ENCODE data around the gene MYPN. TPM values are rescaled to one million over a fixed set of nuclear protein-coding genes. Genes with fewer than 3 reads are reported as not detected.

The MYPN gene
- total and polyA plus RNA-seq, 2 donors, result 0.11 to 0.19 TPM

DNA sequence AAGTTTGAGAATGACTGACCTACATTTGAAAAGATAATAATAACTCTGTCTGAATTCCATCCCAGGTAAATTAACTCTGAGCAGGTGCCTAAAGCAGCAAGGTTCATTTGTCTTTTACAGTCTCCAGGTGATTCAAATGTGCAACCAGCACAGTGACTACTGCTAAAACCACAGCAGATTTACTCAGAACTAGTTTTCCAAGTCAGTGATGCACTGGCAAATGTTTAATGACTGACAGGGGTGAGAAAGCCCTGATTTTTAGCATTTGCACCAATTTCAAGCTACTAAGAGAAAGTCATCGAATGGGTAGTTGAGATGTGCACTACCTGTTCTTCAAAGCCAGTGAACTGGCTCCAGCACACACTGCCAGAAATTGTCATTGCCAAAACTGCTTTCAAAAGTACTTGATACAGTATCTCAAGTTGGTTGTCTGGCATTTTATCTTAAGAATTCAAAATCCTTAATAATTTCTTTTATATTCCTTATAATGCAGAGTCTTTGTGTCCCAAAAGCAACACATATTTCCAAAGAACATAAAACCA lies 62.3 kb downstream of the MYPN start:
- WGBS, result 89% methylated on average over 1 of the region's 1 CpG
- no peaks in the 10 kb centered on the region for H3K36me3 ChIP-seq (ENCODE audit: control insufficient read depth in 2 of 2, insufficient read depth in 2 of 2, low read length in 1 of 2)
- H3K4me3 ChIP-seq (ENCODE audit: low read length in 2 of 2), result no peak overlapping the region

DNA sequence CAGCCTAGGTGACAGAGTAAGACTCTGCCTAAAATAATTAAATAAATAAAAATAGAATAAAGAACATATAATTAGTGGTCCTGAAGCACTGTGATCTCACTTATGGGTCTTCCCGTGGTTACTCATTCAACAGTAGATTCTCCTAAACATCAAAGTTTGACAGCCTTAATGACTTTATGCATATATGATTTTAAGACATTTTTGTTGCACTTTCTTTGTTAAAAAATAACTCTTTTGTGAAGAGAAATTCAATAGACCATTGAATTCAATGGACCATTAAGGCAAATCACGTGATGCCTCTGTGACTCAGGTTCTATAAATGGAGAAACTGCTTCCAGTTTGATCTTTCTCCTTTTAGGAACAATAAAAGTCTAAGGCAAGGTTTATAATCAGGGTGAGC lies 63.0 kb downstream of the MYPN start:
- H3K36me3 ChIP-seq (ENCODE audit: control insufficient read depth in 2 of 2, insufficient read depth in 2 of 2, low read length in 1 of 2), result no peaks in the 10 kb centered on the region
- DNase-seq (ENCODE audit: low read depth in 6 of 9, low spot score in 9 of 9), result no peak
- H3K4me1 ChIP-seq (ENCODE audit: control insufficient read depth in 2 of 2, insufficient read depth in 2 of 2, low read length in 2 of 2), result no peaks in the 10 kb centered on the region
- 87% methylated on average over 2 of the region's 2 CpGs for WGBS
- no peaks in the 10 kb centered on the region for H3K9me3 ChIP-seq (ENCODE audit: control insufficient read depth in 2 of 2, insufficient read depth in 1 of 2, low read length in 1 of 2)
- no peak overlapping the region for H3K27ac ChIP-seq (ENCODE audit: low read depth in 1 of 2, low read length in 1 of 2)
- H3K27me3 ChIP-seq (ENCODE audit: control insufficient read depth in 2 of 2, insufficient read depth in 1 of 2, low read length in 1 of 2), result no peaks in the 10 kb centered on the region
- H3K4me3 ChIP-seq (ENCODE audit: low read length in 2 of 2), result no peak overlapping the region

More for the DNA sequence above, 62.3 kb downstream of the MYPN start:
- no peak for DNase-seq (ENCODE audit: low read depth in 6 of 9, low spot score in 9 of 9)
- Histone ChIP-seq H3K9me3 (ENCODE audit: control insufficient read depth in 2 of 2, insufficient read depth in 1 of 2, low read length in 1 of 2) (no peaks in the 10 kb centered on the region), H3K4me1 (ENCODE audit: control insufficient read depth in 2 of 2, insufficient read depth in 2 of 2, low read length in 2 of 2) (no peaks in the 10 kb centered on the region), H3K27ac (ENCODE audit: low read depth in 1 of 2, low read length in 1 of 2) (no peak overlapping the region), H3K27me3 (ENCODE audit: control insufficient read depth in 2 of 2, insufficient read depth in 1 of 2, low read length in 1 of 2) (no peaks in the 10 kb centered on the region)

DNA sequence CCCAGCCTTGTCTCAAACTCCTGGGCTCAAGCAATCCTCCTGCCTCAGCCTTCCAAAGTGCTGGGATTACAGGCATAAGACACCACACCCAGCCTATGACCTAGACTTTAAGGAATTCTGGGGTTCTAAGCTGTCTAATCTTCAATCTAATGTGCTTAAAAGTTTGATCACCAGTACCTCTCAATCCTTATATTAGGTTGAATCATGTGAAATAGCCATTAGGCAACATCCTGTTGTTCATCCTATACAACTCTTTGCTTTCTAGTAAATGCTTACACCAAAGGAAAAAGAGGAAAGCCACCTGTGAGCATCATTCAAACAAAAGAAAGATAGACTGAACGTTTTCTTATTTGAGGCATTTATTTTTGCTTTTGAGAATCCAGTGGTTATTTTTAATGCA lies 66.7 kb downstream of the MYPN start:
- 81% methylated on average over 1 of the region's 1 CpG for WGBS
- no peaks in the 10 kb centered on the region for H3K27me3 ChIP-seq (ENCODE audit: control insufficient read depth in 2 of 2, insufficient read depth in 1 of 2, low read length in 1 of 2)
- no peak for DNase-seq (ENCODE audit: low read depth in 6 of 9, low spot score in 9 of 9)

DNA sequence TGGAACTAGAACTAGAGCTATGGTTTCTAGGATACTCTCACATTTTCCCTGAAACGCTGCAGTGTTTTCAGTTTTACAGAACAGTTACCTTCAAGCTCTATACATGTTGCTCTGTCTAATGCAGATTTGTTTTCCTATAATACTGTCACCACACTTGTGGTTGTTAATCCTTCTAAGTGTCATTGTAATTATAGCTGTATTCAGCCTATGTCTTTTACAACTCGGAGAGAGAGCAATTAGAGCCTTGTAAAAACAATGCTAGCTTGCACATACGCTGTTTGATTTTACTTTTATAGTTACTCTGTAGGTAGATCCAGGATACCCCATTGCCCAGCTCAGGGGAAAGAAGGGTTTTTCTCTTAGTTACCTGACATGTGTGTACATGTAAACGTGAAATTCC lies 67.5 kb downstream of the MYPN start:
- Histone ChIP-seq H3K4me1 (ENCODE audit: control insufficient read depth in 2 of 2, insufficient read depth in 2 of 2, low read length in 2 of 2) (no peaks in the 10 kb centered on the region), H3K27ac (ENCODE audit: low read depth in 1 of 2, low read length in 1 of 2) (no peak overlapping the region), H3K4me3 (ENCODE audit: low read length in 2 of 2) (no peak overlapping the region), H3K36me3 (ENCODE audit: control insufficient read depth in 2 of 2, insufficient read depth in 2 of 2, low read length in 1 of 2) (no peaks in the 10 kb centered on the region), H3K9me3 (ENCODE audit: control insufficient read depth in 2 of 2, insufficient read depth in 1 of 2, low read length in 1 of 2) (no peaks in the 10 kb centered on the region), H3K27me3 (ENCODE audit: control insufficient read depth in 2 of 2, insufficient read depth in 1 of 2, low read length in 1 of 2) (no peaks in the 10 kb centered on the region)
- 94% methylated on average over 4 of the region's 4 CpGs for WGBS
- DNase-seq (ENCODE audit: low read depth in 6 of 9, low spot score in 9 of 9), result no peak

More for the DNA sequence above, 66.7 kb downstream of the MYPN start:
- Histone ChIP-seq H3K27ac (ENCODE audit: low read depth in 1 of 2, low read length in 1 of 2) (no peak overlapping the region), H3K9me3 (ENCODE audit: control insufficient read depth in 2 of 2, insufficient read depth in 1 of 2, low read length in 1 of 2) (no peaks in the 10 kb centered on the region), H3K4me3 (ENCODE audit: low read length in 2 of 2) (no peak overlapping the region), H3K36me3 (ENCODE audit: control insufficient read depth in 2 of 2, insufficient read depth in 2 of 2, low read length in 1 of 2) (no peaks in the 10 kb centered on the region), H3K4me1 (ENCODE audit: control insufficient read depth in 2 of 2, insufficient read depth in 2 of 2, low read length in 2 of 2) (no peaks in the 10 kb centered on the region)

DNA sequence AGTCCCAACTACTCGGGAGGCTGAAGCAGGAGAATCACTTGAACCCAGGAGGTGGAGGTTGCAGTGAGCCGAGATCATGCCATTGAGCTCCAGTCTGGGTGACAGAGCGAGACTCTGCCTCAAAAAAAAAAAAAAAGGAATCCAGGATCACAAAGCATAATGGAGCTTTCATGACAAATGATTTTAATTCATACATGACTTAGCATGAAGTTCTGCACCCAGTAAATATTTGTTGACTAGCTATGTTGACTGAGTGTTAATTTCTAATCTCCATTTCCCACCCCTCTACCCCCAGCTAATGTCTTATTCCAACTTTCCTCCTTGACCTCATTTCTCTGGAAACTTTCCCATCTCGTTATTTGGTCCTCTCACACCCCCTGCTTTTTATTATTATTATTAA lies 69.3 kb downstream of the MYPN start:
- Histone ChIP-seq H3K36me3 (ENCODE audit: control insufficient read depth in 2 of 2, insufficient read depth in 2 of 2, low read length in 1 of 2) (no peaks in the 10 kb centered on the region), H3K4me3 (ENCODE audit: low read length in 2 of 2) (no peak overlapping the region), H3K27me3 (ENCODE audit: control insufficient read depth in 2 of 2, insufficient read depth in 1 of 2, low read length in 1 of 2) (no peaks in the 10 kb centered on the region), H3K9me3 (ENCODE audit: control insufficient read depth in 2 of 2, insufficient read depth in 1 of 2, low read length in 1 of 2) (no peaks in the 10 kb centered on the region), H3K27ac (ENCODE audit: low read depth in 1 of 2, low read length in 1 of 2) (no peak overlapping the region), H3K4me1 (ENCODE audit: control insufficient read depth in 2 of 2, insufficient read depth in 2 of 2, low read length in 2 of 2) (no peaks in the 10 kb centered on the region)
- DNase-seq (ENCODE audit: low read depth in 6 of 9, low spot score in 9 of 9), result no peak
- WGBS, result 97% methylated on average over 4 of the region's 4 CpGs

DNA sequence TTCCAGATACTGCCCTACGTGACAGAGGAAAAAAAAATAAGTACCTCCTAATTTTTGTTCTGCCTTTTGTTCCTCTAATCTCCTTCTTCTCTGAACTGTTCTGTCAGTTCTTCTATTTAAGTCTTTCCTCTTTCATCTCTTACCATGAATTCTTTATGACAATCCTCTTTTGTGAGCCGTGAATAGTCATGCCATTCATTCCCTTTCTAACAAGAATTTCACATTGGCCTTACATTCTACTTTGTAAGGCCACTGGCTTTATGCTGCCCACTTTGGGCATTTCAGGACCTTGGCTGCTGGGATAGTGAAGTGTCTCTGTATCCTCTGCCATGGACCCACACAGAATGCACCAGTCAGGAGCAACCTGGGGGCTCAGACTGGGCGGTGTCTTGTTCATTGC lies 69.7 kb downstream of the MYPN start:
- Histone ChIP-seq H3K27me3 (ENCODE audit: control insufficient read depth in 2 of 2, insufficient read depth in 1 of 2, low read length in 1 of 2) (no peaks in the 10 kb centered on the region), H3K36me3 (ENCODE audit: control insufficient read depth in 2 of 2, insufficient read depth in 2 of 2, low read length in 1 of 2) (no peaks in the 10 kb centered on the region), H3K9me3 (ENCODE audit: control insufficient read depth in 2 of 2, insufficient read depth in 1 of 2, low read length in 1 of 2) (no peaks in the 10 kb centered on the region), H3K27ac (ENCODE audit: low read depth in 1 of 2, low read length in 1 of 2) (no peak overlapping the region), H3K4me3 (ENCODE audit: low read length in 2 of 2) (no peak overlapping the region), H3K4me1 (ENCODE audit: control insufficient read depth in 2 of 2, insufficient read depth in 2 of 2, low read length in 2 of 2) (no peaks in the 10 kb centered on the region)
- no peak for DNase-seq (ENCODE audit: low read depth in 6 of 9, low spot score in 9 of 9)
- 74% methylated on average over 3 of the region's 3 CpGs for WGBS

DNA sequence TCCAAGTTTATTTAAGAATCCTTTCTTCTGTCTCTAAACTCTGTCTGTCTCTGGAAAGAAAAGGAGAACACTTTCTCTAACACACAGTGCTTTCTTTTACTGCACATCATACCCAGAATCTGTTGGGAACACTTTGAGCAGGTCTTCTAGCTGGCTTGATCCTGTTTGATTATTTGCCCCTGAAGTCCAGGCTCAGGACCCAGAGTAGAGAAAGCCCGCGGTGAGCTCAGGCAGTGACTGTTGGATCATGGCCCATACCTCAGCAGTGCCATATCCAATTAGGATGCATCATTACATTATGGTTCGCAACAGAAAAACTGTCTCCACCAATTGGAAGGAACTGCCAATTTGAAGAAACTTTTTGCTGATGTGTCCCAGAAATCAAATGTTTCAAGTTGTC lies 71.2 kb downstream of the MYPN start:
- WGBS, result 98% methylated on average over 3 of the region's 3 CpGs
- H3K9me3 ChIP-seq (ENCODE audit: control insufficient read depth in 2 of 2, insufficient read depth in 1 of 2, low read length in 1 of 2), result no peaks in the 10 kb centered on the region
- H3K4me3 ChIP-seq (ENCODE audit: low read length in 2 of 2), result no peak overlapping the region
- H3K27ac ChIP-seq (ENCODE audit: low read depth in 1 of 2, low read length in 1 of 2), result no peak overlapping the region
- H3K4me1 ChIP-seq (ENCODE audit: control insufficient read depth in 2 of 2, insufficient read depth in 2 of 2, low read length in 2 of 2), result no peaks in the 10 kb centered on the region
- no peaks in the 10 kb centered on the region for H3K36me3 ChIP-seq (ENCODE audit: control insufficient read depth in 2 of 2, insufficient read depth in 2 of 2, low read length in 1 of 2)
- peaks cover 0 to 5% of the 10 kb centered on the region in 2 donors for H3K27me3 ChIP-seq (ENCODE audit: control insufficient read depth in 2 of 2, insufficient read depth in 1 of 2, low read length in 1 of 2)
- no peak for DNase-seq (ENCODE audit: low read depth in 6 of 9, low spot score in 9 of 9)

DNA sequence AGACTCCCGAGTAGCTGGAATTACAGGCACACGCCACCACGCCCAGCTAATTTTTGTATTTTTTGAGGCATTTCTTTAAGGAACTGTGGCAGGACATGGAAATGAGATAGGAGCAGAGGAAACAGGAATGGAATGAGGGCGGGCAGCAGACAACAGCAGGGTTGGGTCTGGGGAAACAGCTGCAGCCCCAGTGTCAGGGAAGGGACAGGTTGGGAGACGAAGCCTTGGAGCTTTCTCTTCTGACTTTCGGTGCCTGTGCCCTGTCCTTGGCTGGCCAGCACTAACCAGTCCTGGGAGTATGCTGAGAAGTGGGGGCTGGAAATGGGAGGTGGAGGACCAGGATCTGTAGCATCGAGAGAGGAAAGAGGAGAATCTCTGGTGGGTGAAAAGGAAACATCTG lies 75.3 kb downstream of the MYPN start:
- Histone ChIP-seq H3K9me3 (ENCODE audit: control insufficient read depth in 2 of 2, insufficient read depth in 1 of 2, low read length in 1 of 2) (no peaks in the 10 kb centered on the region), H3K36me3 (ENCODE audit: control insufficient read depth in 2 of 2, insufficient read depth in 2 of 2, low read length in 1 of 2) (no peaks in the 10 kb centered on the region), H3K27me3 (ENCODE audit: control insufficient read depth in 2 of 2, insufficient read depth in 1 of 2, low read length in 1 of 2) (peaks cover 0 to 5% of the 10 kb centered on the region in 2 donors), H3K27ac (ENCODE audit: low read depth in 1 of 2, low read length in 1 of 2) (no peak overlapping the region), H3K4me1 (ENCODE audit: control insufficient read depth in 2 of 2, insufficient read depth in 2 of 2, low read length in 2 of 2) (no peaks in the 10 kb centered on the region), H3K4me3 (ENCODE audit: low read length in 2 of 2) (no peak overlapping the region)
- WGBS, result 75% methylated on average over 7 of the region's 7 CpGs
- no peak for DNase-seq (ENCODE audit: low read depth in 6 of 9, low spot score in 9 of 9)

DNA sequence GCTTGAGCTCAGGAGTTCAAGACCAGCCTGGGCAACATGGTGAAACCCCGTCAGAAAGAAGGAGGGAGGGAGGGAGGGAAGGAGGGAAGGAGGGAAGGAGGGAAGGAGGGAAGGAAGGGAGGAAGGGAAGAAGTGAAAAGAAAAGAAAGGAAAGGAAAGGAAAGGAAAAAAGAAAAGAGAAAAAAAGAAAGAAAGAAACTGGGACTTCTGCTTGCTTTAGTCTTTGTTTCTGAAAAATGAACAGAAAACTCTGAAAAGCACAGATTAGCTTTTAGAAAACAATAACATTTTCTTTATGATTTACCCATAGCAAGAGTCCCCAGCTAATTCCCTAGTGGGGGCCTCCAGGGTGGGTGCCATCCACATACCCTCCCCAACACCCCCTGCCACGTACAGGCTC lies 75.8 kb downstream of the MYPN start:
- peaks cover 0 to 5% of the 10 kb centered on the region in 2 donors for H3K27me3 ChIP-seq (ENCODE audit: control insufficient read depth in 2 of 2, insufficient read depth in 1 of 2, low read length in 1 of 2)
- H3K27ac ChIP-seq (ENCODE audit: low read depth in 1 of 2, low read length in 1 of 2), result no peak overlapping the region
- no peaks in the 10 kb centered on the region for H3K9me3 ChIP-seq (ENCODE audit: control insufficient read depth in 2 of 2, insufficient read depth in 1 of 2, low read length in 1 of 2)
- no peaks in the 10 kb centered on the region for H3K4me1 ChIP-seq (ENCODE audit: control insufficient read depth in 2 of 2, insufficient read depth in 2 of 2, low read length in 2 of 2)
- 82% methylated on average over 2 of the region's 2 CpGs for WGBS
- no peak for DNase-seq (ENCODE audit: low read depth in 6 of 9, low spot score in 9 of 9)
- H3K4me3 ChIP-seq (ENCODE audit: low read length in 2 of 2), result no peak overlapping the region
- H3K36me3 ChIP-seq (ENCODE audit: control insufficient read depth in 2 of 2, insufficient read depth in 2 of 2, low read length in 1 of 2), result no peaks in the 10 kb centered on the region

DNA sequence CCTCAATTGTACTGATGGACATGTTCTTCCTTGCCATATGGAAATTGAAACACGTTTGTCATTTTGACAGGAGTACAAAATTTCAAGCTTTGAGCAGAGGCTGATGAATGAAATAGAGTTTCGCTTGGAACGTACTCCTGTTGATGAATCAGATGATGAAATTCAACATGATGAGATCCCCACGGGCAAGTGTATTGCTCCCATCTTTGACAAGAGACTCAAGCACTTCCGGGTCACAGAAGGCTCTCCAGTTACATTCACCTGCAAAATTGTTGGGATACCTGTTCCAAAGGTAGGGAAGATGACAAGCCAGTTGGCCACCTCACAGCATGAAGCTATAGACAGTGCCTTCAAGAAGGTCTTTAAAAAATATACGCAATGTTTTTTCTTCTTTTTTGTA lies 79.5 kb downstream of the MYPN start:
- WGBS, result 96% methylated on average over 6 of the region's 6 CpGs
- peaks cover 0 to 5% of the 10 kb centered on the region in 2 donors for H3K27me3 ChIP-seq (ENCODE audit: control insufficient read depth in 2 of 2, insufficient read depth in 1 of 2, low read length in 1 of 2)
- no peaks in the 10 kb centered on the region for H3K36me3 ChIP-seq (ENCODE audit: control insufficient read depth in 2 of 2, insufficient read depth in 2 of 2, low read length in 1 of 2)

More for the DNA sequence above, 79.5 kb downstream of the MYPN start:
- DNase-seq (ENCODE audit: low read depth in 6 of 9, low spot score in 9 of 9), result no peak
- H3K9me3 ChIP-seq (ENCODE audit: control insufficient read depth in 2 of 2, insufficient read depth in 1 of 2, low read length in 1 of 2), result no peaks in the 10 kb centered on the region
- H3K4me1 ChIP-seq (ENCODE audit: control insufficient read depth in 2 of 2, insufficient read depth in 2 of 2, low read length in 2 of 2), result no peaks in the 10 kb centered on the region
- no peak overlapping the region for H3K4me3 ChIP-seq (ENCODE audit: low read length in 2 of 2)
- no peak overlapping the region for H3K27ac ChIP-seq (ENCODE audit: low read depth in 1 of 2, low read length in 1 of 2)

All from thymus (tissue), 11 donors.